IMR-90 (cell line): ENCODE results near the gene CD209. TPM values are rescaled to one million over a fixed set of nuclear protein-coding genes. Genes with fewer than 3 reads are reported as not detected.

Experiments used
- ATAC-seq: fragments of 200-7000 bp; cut with Tn5 transposase; 2 replicates; pipeline ENCODE4 v1.9.1; 2020; ENCODE audit warnings: low read depth, mild to moderate bottlenecking, moderate library complexity
- BruUV-seq: library from RNA; stranded (reverse); fragments of 400-500 nt; replicated peaks from 2 replicates; lab custom pipeline; 2021; lab: Mats Ljungman, UMichigan
- CTCF ChIA-PET: fragments of 300-600 bp; formaldehyde crosslinking; extraction: SDS; loops from one replicate; lab custom pipeline; 2021; ENCODE audit warnings: antibody characterized with exemption; lab: Yijun Ruan, JAX
- POLR2A ChIA-PET: fragments of 300-600 bp; sonication (Branson Sonifier 250); formaldehyde crosslinking; loops from one replicate; lab custom pipeline; 2022; ENCODE audit warnings: antibody characterized with exemption; ENCODE audit not compliant: unreplicated experiment; lab: Charles Lee
- DNase-seq: peaks from one replicate; pipeline ENCODE4 v3.0.0; 2013
- H2AFZ ChIP-seq: replicated peaks from 2 replicates; pipeline ENCODE3; 2013; ENCODE audit warnings: low read length, mild to moderate bottlenecking; ENCODE audit not compliant: poor library complexity
- H2AK5ac ChIP-seq: 2 replicates; pipeline ENCODE4 v1.6.1; 2013; ENCODE audit warnings: low read depth, low read length, inconsistent platforms
- H2AK9ac ChIP-seq: replicated peaks from 2 replicates; pipeline ENCODE3; 2013; ENCODE audit warnings: mild to moderate bottlenecking, low read depth, low read length, moderate library complexity; ENCODE audit not compliant: poor library complexity
- H2BK120ac ChIP-seq: 2 replicates; pipeline ENCODE4 v1.6.1; 2013; ENCODE audit warnings: low read depth, low read length, inconsistent platforms
- H2BK15ac ChIP-seq: 3 replicates; pipeline ENCODE4 v1.6.1; 2013; ENCODE audit warnings: low read depth, low read length, inconsistent platforms
- H2BK20ac ChIP-seq: 2 replicates; pipeline ENCODE4 v1.6.1; 2013; ENCODE audit warnings: low read depth, mild to moderate bottlenecking, inconsistent platforms, low read length, moderate library complexity
- H2BK5ac ChIP-seq: 2 replicates; pipeline ENCODE4 v1.6.1; 2013; ENCODE audit warnings: mild to moderate bottlenecking, low read depth, low read length, inconsistent platforms; ENCODE audit not compliant: poor library complexity, severe bottlenecking
- H3K14ac ChIP-seq: replicated peaks from 2 replicates; pipeline ENCODE4 v1.6.1; 2013; ENCODE audit warnings: low read depth, low read length, inconsistent platforms
- H3K18ac ChIP-seq: 2 replicates; pipeline ENCODE4 v1.6.1; 2013; ENCODE audit warnings: low read depth, low read length, control low read depth
- H3K23ac ChIP-seq: 2 replicates; pipeline ENCODE4 v1.6.1; 2013; ENCODE audit warnings: low read depth, low read length, inconsistent platforms
- H3K27ac ChIP-seq: 2 replicates; pipeline ENCODE4 v1.5.1; 2013; ENCODE audit warnings: mild to moderate bottlenecking, control low read depth, low read length; ENCODE audit not compliant: insufficient read depth
- H3K27me3 ChIP-seq: 2 replicates; pipeline ENCODE4 v1.6.1; 2013; ENCODE audit warnings: low read length; ENCODE audit not compliant: control insufficient read depth, insufficient read depth
- H3K36me3 ChIP-seq: 2 replicates; pipeline ENCODE4 v1.6.1; 2013; ENCODE audit warnings: low read length, mixed read lengths; ENCODE audit not compliant: control insufficient read depth, insufficient read depth
- H3K4ac ChIP-seq: 2 replicates; pipeline ENCODE4 v1.6.1; 2013; ENCODE audit warnings: low read depth, low read length, inconsistent platforms
- H3K4me1 ChIP-seq: 2 replicates; pipeline ENCODE4 v1.6.1; 2013; ENCODE audit warnings: low read length, mixed read lengths; ENCODE audit not compliant: control insufficient read depth, insufficient read depth
- H3K4me2 ChIP-seq: 2 replicates; pipeline ENCODE4 v1.6.1; 2013; ENCODE audit warnings: low read depth, mild to moderate bottlenecking, control low read depth, low read length, moderate library complexity
- H3K4me3 ChIP-seq: 2 replicates; pipeline ENCODE4 v1.5.1; 2013; ENCODE audit warnings: low read depth, mild to moderate bottlenecking, control low read depth, low read length, moderate library complexity; ENCODE audit not compliant: insufficient read depth
- H3K56ac ChIP-seq: 2 replicates; pipeline ENCODE4 v1.6.1; 2013; ENCODE audit warnings: low read length, inconsistent platforms; ENCODE audit not compliant: insufficient read depth; ENCODE audit errors: extremely low read depth
- H3K79me1 ChIP-seq, 2 experiments: 2 replicates each; pipeline ENCODE4 v1.6.1; 2013; ENCODE audit warnings: low read length in 2 of 2, inconsistent platforms in 1 of 2, low read depth in 1 of 2
- H3K9ac ChIP-seq: 2 replicates; pipeline ENCODE4 v1.6.1; 2013; ENCODE audit warnings: low read depth, low read length, control low read depth
- H3K9me1 ChIP-seq: 2 replicates; pipeline ENCODE4 v1.6.1; 2013; ENCODE audit warnings: low read length, inconsistent platforms; ENCODE audit not compliant: insufficient read depth
- H3K9me3 ChIP-seq: 2 replicates; pipeline ENCODE4 v1.6.1; 2013; ENCODE audit warnings: low read length; ENCODE audit not compliant: control insufficient read depth, insufficient read depth
- H4K20me1 ChIP-seq: 2 replicates; pipeline ENCODE4 v1.6.1; 2013; ENCODE audit warnings: low read length, inconsistent platforms; ENCODE audit not compliant: insufficient read depth
- H4K5ac ChIP-seq: 2 replicates; pipeline ENCODE4 v1.6.1; 2013; ENCODE audit warnings: mild to moderate bottlenecking, low read depth, low read length, control low read depth
- H4K8ac ChIP-seq, 2 experiments: 2 replicates each; pipeline ENCODE4 v1.6.1; 2013; ENCODE audit warnings: low read depth in 2 of 2, low read length in 2 of 2, control low read depth in 1 of 2, inconsistent platforms in 1 of 2
- H4K91ac ChIP-seq: 2 replicates; pipeline ENCODE4 v1.6.1; 2013; ENCODE audit warnings: low read depth, low read length, inconsistent platforms; ENCODE audit not compliant: insufficient read depth
- CEBPB ChIP-seq: IDR thresholded peaks from 2 replicates; pipeline ENCODE4 v1.6.1; 2012; ENCODE audit warnings: low read depth, low read length, improper control_type of control experiment
- CHD1 ChIP-seq: IDR thresholded peaks from 2 replicates; pipeline ENCODE4 v1.6.1; 2012; ENCODE audit warnings: low read depth, low read length, improper control_type of control experiment
- FOS ChIP-seq: fragments of 150-350 bp; IDR thresholded peaks from 2 replicates; pipeline ENCODE4 v1.6.1; 2016; ENCODE audit warnings: low read depth, low read length
- MXI1 ChIP-seq: IDR thresholded peaks from 2 replicates; pipeline ENCODE4 v1.6.1; 2012; ENCODE audit warnings: low read depth, mild to moderate bottlenecking, low read length, moderate library complexity, borderline replicate concordance
- NFE2L2 ChIP-seq: fragments of 150-350 bp; IDR thresholded peaks from 2 replicates; pipeline ENCODE4 v1.6.1; 2016; ENCODE audit warnings: low read depth, mild to moderate bottlenecking, low read length
- POLR2A ChIP-seq: IDR thresholded peaks from 2 replicates; pipeline ENCODE4 v1.6.1; 2012; ENCODE audit warnings: mild to moderate bottlenecking, low read depth, low read length
- RAD21 ChIP-seq: IDR thresholded peaks from 2 replicates; pipeline ENCODE4 v1.6.1; 2012; ENCODE audit warnings: low read length, improper control_type of control experiment
- RCOR1 ChIP-seq: IDR thresholded peaks from 2 replicates; pipeline ENCODE4 v1.6.1; 2012; ENCODE audit warnings: mild to moderate bottlenecking, low read length, improper control_type of control experiment; ENCODE audit not compliant: insufficient replicate concordance
- RFX5 ChIP-seq: IDR thresholded peaks from 2 replicates; pipeline ENCODE4 v1.8.0; 2012; ENCODE audit warnings: low read depth, mild to moderate bottlenecking, low read length, moderate library complexity
- WGBS, 2 experiments: methylation state at CpG; one replicate each; pipeline versions ENCODE4 v1.1.5 to v1.1.7; 2013; ENCODE audit warnings: missing lambda C conversion rate in 2 of 2; ENCODE audit not compliant: insufficient read length in 1 of 2; ENCODE audit errors: extremely low coverage in 2 of 2; 5-methylcytosine and 5-hydroxymethylcytosine counted together
- dilution Hi-C: fragments of 300-500 bp; cut with HindIII; formaldehyde crosslinking; loops from one replicate; pipeline ENCODE4 v1.14.3; 2018; ENCODE audit warnings: low sequenced_read_pairs; ENCODE audit not compliant: unreplicated experiment
- in situ Hi-C: fragments of 300-500 bp; cut with MboI; formaldehyde crosslinking; loops from 3 replicates; pipeline ENCODE4 v1.14.3; 2019; ENCODE audit warnings: low sequenced_read_pairs, inconsistent platforms, mixed read lengths
- intact Hi-C: fragments of 100-400 bp; cut with micrococcal nuclease; formaldehyde crosslinking; loops from 2 replicates; pipeline ENCODE4 v1.10.0; 2022
- polyA plus RNA-seq, 3 experiments: library from polyadenylated mRNA; depleted of rRNA; stranded (reverse); fragments of >200 nt; gene quantifications; 2 replicates each; pipeline ENCODE4 v1.2.3, GENCODE V29; 2012; ENCODE audit warnings: low replicate concordance in 1 of 3
- total RNA-seq: library from RNA; depleted of rRNA; stranded (reverse); fragments of >200 nt; gene quantifications from 2 replicates; pipeline ENCODE4 v1.2.3, GENCODE V29; 2012
- TF ChIP-seq, protein P1 (sequence below): fragments of 150-350 bp; IDR thresholded peaks from 2 replicates; pipeline ENCODE4 v1.6.1; 2017; ENCODE audit warnings: mild to moderate bottlenecking, antibody characterized with exemption, low read length, low read depth
- TF ChIP-seq, protein P2 (sequence below): fragments of 150-350 bp; IDR thresholded peaks from 2 replicates; pipeline ENCODE4 v1.6.1; 2016; ENCODE audit warnings: low read depth, mild to moderate bottlenecking, low read length, moderate library complexity, borderline replicate concordance
- TF ChIP-seq, protein P3 (sequence below): conservative IDR thresholded peaks from 2 replicates; pipeline ENCODE4 v1.5.1; 2012; ENCODE audit warnings: mild to moderate bottlenecking, low read depth, low read length, improper control_type of control experiment

The CD209 gene
- total and polyA plus RNA-seq, 2 of the 4 experiments (the other 2 are of a cell fraction): not detected

DNA sequence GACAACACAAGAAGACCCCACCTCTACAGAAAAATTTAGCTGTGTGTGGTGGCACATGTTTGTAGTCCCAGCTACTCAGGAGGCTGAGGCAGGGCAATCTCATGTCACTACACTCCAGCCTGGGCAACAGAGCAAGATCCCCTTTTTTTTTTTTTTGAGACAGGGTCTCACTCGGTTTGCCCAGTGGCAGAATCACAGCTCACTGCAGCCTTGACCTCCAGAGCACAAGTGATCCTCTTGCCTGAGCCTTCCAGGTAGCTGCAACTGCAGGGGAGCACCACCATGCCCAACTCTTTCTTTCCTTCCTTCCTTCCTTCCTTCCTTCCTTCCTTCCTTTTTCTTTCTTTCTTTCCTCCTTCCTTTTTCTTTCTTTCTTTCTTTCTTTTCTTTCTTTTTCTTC, 11.2 kb downstream of the CD209 start:
- no peak overlapping the region for H3K4me3 ChIP-seq
- H3K9ac ChIP-seq: no peak overlapping the region
- H2BK20ac ChIP-seq: no peak overlapping the region
- no peak overlapping the region for H3K4ac ChIP-seq
- H2BK120ac ChIP-seq: no peak overlapping the region
- peaks cover 25% of the 10 kb centered on the region for H3K27me3 ChIP-seq
- CTCF ChIA-PET: no interaction called here
- TF ChIP-seq, protein P1, sequence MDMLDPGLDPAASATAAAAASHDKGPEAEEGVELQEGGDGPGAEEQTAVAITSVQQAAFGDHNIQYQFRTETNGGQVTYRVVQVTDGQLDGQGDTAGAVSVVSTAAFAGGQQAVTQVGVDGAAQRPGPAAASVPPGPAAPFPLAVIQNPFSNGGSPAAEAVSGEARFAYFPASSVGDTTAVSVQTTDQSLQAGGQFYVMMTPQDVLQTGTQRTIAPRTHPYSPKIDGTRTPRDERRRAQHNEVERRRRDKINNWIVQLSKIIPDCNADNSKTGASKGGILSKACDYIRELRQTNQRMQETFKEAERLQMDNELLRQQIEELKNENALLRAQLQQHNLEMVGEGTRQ: no peak
- TF ChIP-seq RCOR1 (no peak), RFX5 (no peak), FOS (no peak), CHD1 (no peak), POLR2A (no peak), CEBPB (no peak), RAD21 (no peak), MXI1 (no peak), NFE2L2 (no peak)
- TF ChIP-seq, protein P2, sequence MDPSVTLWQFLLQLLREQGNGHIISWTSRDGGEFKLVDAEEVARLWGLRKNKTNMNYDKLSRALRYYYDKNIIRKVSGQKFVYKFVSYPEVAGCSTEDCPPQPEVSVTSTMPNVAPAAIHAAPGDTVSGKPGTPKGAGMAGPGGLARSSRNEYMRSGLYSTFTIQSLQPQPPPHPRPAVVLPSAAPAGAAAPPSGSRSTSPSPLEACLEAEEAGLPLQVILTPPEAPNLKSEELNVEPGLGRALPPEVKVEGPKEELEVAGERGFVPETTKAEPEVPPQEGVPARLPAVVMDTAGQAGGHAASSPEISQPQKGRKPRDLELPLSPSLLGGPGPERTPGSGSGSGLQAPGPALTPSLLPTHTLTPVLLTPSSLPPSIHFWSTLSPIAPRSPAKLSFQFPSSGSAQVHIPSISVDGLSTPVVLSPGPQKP: no peak
- TF ChIP-seq, protein P3, sequence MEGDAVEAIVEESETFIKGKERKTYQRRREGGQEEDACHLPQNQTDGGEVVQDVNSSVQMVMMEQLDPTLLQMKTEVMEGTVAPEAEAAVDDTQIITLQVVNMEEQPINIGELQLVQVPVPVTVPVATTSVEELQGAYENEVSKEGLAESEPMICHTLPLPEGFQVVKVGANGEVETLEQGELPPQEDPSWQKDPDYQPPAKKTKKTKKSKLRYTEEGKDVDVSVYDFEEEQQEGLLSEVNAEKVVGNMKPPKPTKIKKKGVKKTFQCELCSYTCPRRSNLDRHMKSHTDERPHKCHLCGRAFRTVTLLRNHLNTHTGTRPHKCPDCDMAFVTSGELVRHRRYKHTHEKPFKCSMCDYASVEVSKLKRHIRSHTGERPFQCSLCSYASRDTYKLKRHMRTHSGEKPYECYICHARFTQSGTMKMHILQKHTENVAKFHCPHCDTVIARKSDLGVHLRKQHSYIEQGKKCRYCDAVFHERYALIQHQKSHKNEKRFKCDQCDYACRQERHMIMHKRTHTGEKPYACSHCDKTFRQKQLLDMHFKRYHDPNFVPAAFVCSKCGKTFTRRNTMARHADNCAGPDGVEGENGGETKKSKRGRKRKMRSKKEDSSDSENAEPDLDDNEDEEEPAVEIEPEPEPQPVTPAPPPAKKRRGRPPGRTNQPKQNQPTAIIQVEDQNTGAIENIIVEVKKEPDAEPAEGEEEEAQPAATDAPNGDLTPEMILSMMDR: no peak
- dilution Hi-C loops (no loop called here), intact Hi-C loops (no loop called here), in situ Hi-C loops (no loop called here)
- H2AK5ac ChIP-seq: no peak overlapping the region
- no peak overlapping the region for H3K14ac ChIP-seq
- H3K4me2 ChIP-seq: no peak overlapping the region
- H4K5ac ChIP-seq: no peak overlapping the region
- H3K9me3 ChIP-seq: no peaks in the 10 kb centered on the region
- no peak overlapping the region for H3K18ac ChIP-seq
- H2BK15ac ChIP-seq: no peak overlapping the region
- POLR2A ChIA-PET: no interaction called here
- no peaks in the 10 kb centered on the region for H3K4me1 ChIP-seq
- no peak overlapping the region for H3K27ac ChIP-seq
- WGBS, 2 experiments: no CpG with 5 or more reads among the region's 1 CpG
- no TSS peak for BruUV-seq
- no peak overlapping the region for H4K91ac ChIP-seq
- H2AK9ac ChIP-seq: no peak overlapping the region
- no peaks in the 10 kb centered on the region for H3K9me1 ChIP-seq
- H3K56ac ChIP-seq: no peak overlapping the region
- H3K23ac ChIP-seq: no peak overlapping the region
- H3K79me1 ChIP-seq: no peaks in the 10 kb centered on the region
- H3K36me3 ChIP-seq: no peaks in the 10 kb centered on the region
- peak overlapping the region; percentile 33 for H2AFZ ChIP-seq
- H4K8ac ChIP-seq: no peak overlapping the region
- ATAC-seq: no peak
- no peaks in the 10 kb centered on the region for H4K20me1 ChIP-seq
- no peak overlapping the region for H2BK5ac ChIP-seq
- DNase-seq: no peak
